Measurements from ENCODE around the gene WASHC4.

The WASHC4 gene, protein sequence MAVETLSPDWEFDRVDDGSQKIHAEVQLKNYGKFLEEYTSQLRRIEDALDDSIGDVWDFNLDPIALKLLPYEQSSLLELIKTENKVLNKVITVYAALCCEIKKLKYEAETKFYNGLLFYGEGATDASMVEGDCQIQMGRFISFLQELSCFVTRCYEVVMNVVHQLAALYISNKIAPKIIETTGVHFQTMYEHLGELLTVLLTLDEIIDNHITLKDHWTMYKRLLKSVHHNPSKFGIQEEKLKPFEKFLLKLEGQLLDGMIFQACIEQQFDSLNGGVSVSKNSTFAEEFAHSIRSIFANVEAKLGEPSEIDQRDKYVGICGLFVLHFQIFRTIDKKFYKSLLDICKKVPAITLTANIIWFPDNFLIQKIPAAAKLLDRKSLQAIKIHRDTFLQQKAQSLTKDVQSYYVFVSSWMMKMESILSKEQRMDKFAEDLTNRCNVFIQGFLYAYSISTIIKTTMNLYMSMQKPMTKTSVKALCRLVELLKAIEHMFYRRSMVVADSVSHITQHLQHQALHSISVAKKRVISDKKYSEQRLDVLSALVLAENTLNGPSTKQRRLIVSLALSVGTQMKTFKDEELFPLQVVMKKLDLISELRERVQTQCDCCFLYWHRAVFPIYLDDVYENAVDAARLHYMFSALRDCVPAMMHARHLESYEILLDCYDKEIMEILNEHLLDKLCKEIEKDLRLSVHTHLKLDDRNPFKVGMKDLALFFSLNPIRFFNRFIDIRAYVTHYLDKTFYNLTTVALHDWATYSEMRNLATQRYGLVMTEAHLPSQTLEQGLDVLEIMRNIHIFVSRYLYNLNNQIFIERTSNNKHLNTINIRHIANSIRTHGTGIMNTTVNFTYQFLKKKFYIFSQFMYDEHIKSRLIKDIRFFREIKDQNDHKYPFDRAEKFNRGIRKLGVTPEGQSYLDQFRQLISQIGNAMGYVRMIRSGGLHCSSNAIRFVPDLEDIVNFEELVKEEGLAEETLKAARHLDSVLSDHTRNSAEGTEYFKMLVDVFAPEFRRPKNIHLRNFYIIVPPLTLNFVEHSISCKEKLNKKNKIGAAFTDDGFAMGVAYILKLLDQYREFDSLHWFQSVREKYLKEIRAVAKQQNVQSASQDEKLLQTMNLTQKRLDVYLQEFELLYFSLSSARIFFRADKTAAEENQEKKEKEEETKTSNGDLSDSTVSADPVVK
- 98.2 to 254 reads per million in 2 donors for total RNA-seq

DNA sequence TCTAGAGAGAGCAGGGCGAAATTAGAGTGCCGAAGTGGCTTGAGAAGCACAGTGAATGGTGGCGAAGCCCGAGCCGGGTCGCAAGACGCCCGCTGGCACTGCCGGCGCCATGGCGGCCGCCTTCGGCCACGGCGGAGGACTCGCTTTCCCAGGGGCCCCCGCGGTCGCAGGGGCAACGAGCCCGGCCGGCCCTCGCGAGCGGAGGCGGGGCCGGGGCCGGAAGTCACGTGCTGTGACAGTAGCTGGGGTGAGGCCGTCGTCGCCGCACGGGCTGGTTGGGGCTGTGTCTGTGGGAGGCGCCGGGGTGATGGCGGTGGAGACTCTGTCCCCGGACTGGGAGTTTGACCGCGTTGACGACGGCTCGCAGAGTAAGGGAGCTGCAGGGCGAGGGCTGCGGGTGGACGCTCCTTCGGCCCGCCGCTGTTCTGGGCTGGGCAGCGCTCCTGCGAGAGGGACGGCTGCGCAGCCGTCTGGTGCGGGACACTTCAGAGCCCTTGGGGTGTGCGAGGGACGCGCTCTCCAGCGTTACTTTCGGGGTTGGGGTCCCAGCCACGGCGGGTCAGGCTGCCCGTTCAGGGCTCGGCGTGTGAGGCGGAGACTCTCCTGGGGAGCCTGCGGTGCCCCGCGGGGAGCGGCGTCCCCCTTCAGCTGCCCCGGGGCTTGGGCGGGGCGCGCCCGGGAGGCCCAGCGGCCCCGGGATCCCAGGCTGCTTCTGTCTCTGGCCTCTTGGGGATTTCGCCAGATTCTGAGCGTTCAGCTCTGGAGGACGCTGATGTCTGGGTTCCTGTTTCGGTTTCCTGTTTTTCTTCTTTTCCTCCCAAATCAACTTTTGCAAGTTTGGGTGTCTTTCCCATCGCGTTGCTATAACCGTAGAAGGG lies at the start of gene WASHC4:
Gene WASHC4, plus strand, starts transcription at position 238 of the 878 bp plus-strand sequence. Its CDS starts 70 bp downstream, at position 308.
- peak; percentile 92 for DNase-seq

DNA sequence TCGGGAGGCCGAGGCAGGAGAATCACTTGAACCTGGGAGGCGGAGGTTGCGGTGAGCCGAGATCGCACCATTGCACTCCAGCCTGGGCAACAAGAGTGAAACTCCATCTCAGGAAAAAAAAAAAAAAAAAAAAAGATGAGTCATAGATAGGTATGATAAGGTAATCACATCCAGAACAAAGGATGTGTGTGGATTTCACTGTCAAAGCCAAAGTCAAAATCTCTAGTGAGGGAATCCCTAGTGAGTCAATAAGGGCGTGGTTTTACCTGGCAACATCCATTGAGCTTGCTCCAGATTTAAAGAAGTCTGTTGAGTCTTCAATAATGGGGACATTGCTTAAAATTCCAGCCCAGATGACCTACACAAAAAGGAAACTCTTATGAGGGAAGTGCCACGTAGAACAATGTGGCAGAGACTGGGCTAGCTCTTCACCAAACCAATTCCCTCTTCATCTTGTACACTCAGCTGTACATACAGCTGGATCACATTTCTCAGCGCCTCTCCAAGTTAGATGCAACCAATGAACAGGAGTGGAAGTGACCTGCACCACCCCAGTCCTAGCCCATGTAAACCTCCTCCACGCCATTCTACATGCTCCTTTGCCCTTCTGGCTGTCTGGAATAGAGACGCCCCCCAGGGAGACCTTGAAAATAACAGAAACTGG lies 46.7 kb upstream of the WASHC4 start:
- DNase-seq = no peak

DNA sequence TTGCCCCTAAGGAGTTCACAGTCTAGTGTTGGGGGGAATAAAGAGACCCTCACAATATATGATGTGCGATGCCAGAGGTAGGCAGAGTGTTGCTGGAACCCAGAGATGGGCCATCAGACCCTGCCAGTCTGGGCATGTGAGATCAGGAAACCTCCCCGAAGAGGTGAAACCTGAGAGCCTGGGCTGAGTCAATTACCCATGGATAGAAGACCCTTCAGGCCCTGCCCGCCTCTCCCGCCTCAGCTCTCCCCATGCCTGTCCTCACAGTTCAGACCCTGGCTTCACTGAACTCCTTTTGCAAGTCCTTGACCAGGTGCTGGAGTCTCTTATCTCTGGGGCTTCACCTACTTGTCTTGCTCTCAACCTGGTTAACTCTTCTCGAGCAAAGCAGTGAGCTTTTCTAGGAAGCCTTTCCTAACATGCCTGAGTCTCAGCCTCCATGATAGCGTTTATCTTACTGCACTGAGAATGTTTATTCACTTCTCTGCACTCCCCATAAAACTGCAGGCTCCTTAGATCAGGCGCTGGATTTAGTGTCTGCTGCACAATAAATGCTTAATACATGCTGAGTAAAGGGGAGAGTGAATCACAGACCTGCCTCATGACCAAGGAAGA lies 42.9 kb upstream of the WASHC4 start:
- DNase-seq = no peak

DNA sequence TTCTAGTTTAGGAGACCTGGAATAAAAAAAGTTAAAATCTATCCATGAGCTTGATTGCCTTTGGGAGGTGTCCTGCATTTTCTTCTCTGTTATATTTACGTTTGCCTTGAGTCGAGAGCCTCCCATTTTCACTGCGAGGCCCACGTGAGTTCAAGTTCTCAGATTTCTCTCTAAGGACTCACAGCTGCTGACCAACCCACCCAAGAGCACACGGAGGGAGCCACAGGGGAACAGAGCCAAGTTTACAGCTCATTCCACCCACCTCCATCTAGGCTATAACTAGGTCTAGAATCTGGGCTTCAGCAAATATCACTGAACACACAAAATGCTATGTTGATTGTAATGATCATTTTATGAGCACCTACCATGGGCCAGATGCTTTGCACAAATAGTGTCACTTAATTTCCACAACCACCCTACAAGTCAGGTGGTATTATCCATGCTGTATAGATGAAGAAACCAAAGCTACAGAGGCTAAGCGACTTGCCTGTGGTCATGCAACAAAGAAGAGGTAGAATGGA lies 40.0 kb upstream of the WASHC4 start:
- DNase-seq = no peak

DNA sequence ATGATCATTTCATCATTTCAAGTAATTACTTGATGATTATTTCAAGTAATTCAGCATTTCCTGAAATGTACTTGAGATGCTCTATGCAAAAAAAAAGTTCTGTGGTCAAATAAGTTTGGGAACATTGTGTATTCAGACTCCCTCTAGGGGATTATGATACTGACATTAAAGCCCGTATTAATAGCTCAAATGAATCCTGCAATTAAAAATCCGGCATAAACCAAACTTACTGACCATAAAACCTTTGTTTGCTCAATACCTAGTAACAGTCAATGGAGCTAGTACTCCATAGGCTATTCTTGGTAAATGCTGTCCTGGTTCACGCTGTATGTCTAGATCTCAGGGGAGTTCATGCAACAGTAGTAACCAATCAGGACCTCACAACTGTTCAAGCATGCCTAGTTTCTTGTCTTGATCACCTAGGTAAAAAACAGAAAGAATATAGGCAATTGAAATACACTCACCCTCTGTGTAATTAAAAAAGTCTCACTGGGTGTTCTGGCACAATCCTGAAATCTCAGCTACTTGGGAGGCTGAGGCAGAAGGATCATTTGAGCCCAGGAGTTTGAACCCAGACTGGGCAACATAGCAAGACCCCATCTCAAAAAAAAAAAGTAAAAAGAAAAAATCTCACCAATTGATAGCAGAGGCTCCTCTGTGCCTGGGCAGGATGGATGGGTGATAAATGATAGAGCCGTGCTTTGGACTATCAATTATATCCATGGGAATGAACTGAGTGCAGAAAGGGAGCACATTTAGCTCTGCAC lies 37.4 kb upstream of the WASHC4 start:
- DNase-seq = no peak

DNA sequence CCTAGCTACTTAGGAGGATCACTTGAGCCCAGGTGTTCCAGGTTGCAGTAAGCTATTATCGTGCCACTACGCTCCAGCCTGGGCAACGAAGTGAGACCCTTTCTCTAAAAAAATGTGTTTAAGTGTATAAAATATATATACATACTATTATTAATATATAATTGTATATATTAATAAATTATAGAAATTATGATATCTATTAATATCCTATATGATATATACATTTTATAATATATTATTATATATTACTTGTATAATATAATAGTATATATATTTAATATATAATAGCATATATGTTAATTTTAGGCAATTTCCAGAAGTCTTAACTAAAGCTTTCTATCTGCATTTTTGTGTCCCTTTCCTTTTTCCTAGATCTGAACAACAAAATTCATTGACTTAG lies 35.5 kb upstream of the WASHC4 start:
- no peak for DNase-seq

DNA sequence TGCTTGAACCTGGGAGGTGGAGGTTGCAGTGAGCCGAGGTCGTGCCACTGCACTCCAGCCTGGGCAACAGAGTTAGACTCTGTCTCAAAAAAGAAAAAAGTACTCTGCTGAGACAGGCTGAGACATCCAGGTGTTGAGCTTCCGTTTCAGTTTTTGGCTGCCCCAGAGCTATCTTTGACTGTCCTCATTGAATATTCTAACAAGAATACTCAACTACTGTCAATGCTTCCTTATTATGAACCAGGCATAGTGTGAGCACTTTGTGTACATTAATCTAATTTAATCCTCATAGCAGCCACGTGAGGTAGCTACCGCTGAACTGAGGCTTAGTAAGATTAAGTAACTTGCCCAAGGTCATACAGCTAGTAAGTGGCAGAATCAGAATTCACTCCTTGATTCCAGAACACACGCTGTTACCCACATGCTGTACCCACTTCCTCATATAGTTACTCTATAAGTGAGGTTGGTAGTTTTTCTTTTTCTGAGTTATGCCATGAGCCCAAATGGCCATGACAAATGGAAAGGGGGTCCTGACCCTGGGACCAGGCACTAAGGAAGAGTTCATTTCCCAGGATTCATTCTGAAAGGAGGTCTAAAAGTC lies 34.5 kb upstream of the WASHC4 start:
- DNase-seq = no peak

DNA sequence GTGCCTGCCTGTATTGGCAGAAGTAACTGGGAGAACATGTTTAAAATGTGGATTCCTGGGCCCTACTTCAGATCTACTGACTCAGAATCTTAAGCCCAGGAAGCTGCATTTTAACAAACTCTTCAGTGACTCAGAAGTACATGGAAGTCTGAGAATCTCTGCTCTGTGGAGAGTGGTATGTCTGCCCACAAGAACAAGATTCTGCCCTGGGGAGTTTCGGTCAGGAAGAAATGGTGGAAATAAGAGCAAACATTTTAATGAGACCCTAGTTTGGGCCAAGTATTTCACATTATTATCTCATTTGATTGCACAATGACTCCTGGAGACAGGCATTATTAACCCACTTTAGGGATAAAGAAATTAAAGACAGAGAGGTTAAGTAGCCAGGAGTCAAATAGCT lies 31.4 kb upstream of the WASHC4 start:
- DNase-seq = no peak

DNA sequence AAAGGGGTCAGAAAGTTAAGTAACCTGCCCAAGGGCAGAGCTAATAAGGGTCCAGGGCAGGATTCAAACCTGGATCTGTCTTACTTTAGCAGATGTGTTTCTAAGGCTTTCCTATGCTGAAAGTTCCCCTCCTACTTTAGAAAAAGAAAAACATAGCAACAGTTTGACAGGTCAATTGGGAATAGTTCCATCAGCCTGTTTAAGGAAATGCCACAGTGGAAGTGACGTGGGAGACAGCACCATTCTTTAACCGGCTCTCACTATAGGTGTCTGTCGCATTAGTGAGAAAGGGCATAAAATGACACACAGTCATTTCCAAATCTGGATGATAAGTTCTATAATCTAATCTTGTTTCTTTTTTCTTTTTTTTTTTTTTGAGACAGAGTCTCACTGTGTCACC lies 30.6 kb upstream of the WASHC4 start:
- DNase-seq = no peak

DNA sequence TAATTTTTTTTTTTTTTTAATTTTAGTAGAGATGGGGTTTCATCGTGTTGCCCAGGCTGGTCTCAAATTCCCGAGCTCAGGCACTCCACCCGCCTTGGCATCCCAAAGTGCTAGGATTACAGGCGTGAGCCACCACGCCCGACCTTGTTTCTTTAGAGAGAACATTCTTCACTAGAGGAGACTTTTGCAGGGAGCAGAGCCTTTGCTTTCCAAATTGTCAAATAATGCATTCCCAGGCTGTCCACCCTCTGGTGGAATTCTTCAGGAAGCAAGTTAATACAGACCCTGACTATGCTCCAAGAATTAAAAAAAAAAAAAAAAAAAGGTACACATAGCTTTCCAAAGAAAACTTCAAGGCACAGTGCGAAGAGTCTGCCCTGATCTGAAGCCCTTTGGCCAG lies 30.1 kb upstream of the WASHC4 start:
- DNase-seq = no peak

DNA sequence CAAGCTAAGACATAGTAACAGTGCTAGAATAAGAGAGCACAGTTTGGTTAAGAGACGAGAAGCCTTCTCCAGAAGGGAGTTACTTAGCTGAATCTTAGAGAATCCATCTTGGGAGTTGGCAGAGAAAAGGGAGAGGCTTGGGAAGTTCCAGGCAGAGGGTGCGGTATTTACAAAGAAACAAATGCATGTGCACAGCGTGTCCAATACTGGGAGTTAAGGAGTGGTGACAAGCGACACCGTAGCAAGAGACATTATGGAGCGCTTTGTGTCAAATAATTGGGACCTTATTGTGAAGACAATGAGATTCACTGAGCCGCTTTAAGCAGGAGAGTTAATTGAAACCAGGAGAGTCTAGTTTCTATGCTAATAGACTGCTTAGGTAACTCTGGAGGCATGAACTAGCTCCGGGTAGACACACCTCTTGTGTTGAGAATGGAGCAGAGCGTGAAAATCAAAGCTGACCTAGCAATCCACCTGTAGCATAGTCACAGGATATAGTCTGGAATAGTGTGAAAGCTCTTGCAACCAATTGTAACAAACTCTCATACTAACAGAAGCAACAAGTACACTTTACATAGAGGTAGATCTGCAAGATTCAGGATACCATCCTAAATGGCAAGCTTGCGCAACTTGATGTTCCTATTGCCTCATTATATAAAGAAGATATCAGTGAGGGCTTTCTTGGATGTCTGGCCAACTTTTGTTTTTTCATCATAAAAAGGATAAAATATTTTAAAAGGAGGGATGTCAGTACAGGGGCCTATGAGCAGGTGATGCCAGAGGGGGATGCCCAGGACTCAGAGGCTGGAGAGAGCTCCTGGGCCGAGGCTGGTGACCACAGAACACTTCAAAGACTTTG lies 28.6 kb upstream of the WASHC4 start:
- DNase-seq = no peak

DNA sequence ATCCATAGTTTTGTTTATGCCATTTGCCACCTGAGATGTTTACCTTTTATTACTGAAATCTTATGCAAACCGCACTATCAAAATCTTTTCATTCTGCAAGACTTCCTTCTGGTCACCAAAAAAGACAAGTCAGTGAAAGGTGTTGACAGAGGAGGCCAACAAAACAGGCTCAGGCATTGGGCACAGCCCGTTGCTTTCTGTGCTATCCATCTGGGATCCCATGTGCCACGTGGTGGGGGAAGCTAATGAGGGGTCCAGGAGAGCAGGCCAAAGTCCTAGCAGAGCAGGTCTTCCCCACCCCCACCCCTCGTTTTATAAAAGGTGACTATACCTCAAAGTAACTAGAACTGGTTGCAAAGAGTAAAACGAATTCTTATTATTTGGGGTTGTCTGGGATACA lies 24.5 kb upstream of the WASHC4 start:
- DNase-seq = no peak

DNA sequence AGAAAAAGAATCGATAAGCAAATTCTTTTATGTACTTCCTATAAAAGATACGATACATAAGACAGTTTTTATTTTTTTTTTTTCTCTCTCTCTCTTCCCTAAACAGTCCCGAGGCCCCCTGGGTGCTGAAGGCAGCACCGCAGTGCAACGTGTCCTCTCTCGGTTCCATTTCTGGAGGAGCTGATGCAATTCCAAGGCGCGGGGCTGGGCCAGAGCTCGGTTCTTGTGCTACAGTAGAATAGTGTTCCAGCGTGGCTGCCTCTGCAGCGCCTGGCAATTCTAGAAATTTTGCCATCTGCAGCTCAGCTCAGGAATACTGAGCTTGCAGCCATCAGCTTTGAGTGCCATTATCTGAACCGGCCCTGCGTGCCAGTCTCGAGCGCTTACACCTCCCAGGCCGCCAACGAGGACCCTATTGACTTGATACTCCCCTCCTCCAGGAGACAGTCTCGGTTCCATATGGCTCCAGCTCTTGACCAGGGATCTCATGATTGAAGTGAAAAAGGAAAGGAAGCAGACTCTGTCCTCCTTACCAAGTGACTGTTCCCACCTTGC lies 23.9 kb upstream of the WASHC4 start:
- DNase-seq = no peak

DNA sequence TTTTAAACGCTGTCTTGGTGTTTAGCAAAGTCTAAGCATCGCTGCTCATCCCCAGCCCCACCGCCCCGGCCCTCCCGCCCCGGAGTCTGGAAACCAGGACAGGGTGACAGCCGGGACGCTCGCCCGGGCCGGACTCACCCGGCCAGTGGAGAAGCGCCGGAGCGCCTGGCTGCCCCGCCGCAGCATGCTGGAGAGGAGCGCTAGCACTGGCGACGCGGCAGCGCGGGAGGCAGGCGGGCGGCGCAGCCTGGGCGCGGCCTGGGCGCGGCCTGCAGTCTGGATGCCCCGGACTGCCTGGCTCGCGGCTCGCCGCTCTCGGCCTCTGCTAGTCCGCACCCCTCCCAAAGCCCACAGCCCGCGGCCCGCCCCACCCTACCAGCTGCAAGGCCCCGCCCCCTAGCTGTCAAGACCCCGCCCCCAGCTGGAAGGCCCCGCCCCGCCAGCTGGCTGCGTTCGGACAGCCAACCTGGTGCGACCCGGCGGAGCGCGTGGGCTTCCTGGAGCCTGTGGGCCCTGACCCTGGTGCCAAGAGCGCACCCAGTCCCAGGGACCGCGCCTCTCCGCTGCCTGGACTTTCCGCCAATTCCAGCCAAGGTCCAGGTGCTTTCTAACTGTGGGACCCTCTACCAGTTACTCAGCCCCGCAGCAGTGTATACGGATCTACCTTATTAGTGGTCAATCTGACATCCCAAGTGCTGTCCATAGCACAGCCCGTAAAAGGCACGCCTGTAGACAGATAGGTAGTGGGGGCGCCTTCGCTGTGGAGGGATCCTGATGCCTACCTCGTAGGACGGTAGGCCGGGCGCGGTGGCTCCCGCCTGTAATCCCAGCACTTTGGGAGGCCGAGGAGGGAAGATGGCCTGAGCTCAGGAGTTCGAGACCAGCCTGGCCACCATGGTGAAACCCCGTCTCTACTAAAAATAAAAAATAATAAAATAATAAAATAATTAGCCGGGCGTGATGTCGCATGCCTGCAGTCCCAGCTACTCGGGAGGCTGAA lies 23.0 kb upstream of the WASHC4 start, which contains the start of gene ALDH1L2:
Gene ALDH1L2, minus strand, starts transcription at position 208 of the 1,000 bp plus-strand sequence. Its CDS starts 22 bp downstream, at position 186.
- peak; percentile 35 for DNase-seq

DNA sequence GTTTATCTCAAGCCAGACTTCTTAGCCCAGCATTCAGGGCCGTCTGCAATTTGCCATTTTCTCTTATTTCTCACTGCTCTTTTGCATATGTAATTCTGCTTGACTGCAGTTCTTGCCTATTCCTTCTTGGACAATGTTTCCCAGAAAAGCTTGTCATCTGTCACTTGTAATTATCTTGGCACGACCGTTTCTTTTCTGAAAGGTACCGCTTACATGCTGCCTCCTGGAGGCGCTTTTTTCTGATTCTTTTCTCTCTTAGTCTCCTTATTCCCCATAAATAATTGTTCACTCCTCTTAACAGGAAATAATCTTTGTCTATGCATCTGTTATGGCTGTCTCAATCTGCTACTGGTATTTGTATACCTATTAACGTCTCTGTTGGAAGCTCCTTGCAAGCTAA lies 22.0 kb upstream of the WASHC4 start:
- no peak for DNase-seq

DNA sequence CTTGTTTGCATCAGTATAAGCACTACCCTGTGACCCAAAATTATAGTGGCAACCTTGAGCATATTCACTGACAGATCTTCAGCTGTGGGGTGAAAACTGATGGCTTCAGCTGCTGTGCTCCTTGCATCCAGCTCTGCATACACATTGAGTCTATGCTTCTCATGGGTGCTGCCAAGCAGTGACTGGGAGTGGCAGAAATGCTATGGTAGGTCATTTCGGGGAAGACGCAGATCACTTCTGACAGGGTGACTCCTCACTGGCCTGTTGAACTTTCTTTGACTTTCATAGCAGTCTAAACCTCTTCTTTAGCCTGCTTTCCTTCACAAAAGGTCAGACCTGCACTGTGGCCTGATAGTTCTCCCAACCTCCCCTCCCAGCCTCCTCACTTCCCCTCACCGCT lies 17.7 kb upstream of the WASHC4 start:
- DNase-seq = no peak

DNA sequence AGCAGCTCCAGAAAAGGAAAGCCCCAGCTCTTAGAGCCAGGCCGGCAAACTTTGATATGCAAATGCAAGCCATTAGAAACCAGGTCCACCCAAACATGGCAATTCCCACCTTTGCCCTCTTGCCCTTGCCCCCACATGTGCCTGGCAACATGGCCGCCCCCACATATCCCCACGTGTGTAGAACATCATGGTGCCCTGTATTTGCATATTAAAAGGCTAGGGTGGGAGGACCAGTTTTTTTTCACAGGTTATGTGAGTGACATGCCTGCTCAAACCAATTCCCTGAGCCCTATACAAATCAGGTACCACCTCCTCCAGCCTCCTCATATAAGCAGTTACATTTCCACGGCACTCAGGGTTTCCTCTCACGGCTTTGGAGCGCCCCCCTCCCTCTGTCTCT lies 17.2 kb upstream of the WASHC4 start:
- DNase-seq = no peak

Measured in T-helper 9 cell (primary cell).